GM19193 (cell line): Measurements from ENCODE around the gene EVI5.

ENCODE experiments used
- POLR2A ChIP-seq: IDR thresholded peaks from 4 replicates; pipeline ENCODE4 v1.6.1; 2011; ENCODE audit not compliant: insufficient read depth, insufficient read length; ENCODE audit errors: extremely low read depth

EVI5 gene

DNA sequence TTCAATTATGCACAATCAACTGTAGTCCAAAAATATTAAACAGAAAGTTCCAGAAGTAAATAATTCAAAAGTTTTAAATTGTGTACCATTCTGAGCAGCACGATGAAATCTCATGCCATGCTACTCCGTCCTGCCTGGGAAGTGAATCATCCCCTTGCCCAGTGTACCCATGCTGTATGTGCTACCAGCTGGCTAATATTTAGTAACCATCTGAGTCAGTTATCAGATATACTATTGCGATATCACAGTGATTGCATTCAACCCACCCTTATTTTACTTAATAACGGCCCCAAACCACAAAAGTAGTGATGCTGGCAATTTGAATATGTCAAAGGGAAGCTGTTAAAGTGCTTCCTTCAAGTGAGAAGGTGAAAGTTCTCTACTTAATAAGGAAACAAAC is 56.2 kb downstream of the EVI5 start:
- no peak for TF ChIP-seq POLR2A

DNA sequence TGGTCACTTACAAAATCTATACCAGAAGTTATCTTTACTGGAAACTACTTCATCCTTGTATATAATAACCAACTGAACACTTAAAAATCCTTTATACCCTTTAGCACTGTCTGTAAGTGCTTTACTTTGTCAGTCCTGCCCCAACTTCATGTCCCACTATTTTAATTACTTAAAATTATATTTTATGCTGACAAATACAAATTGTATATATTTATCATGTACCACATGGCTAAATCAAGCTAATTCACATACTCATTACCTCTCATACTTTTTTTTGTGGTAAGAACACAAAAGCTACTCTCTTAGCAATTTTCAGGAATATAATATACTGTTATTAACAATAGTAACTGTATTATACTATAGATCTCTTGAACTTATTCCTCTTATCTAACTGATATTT is 63.0 kb downstream of the EVI5 start:
- no peak for TF ChIP-seq POLR2A

DNA sequence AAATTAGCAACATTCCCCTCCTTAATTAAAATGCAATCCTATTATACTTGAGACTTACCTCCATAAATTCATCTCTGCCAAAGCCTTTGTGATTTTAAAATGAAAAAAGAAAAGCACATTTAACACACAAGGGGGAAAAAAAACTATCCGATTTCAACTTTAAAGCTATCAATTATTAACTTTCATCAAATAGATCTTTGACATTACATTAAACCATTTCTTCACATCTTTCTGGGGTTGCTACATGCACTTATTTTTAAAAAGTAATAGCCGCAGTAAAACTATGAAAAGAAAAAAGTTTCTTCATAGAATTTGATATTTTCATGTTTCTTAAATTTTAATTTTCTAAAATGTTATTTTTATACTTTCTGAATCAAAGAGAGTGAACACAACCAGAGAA is 71.0 kb downstream of the EVI5 start:
- TF ChIP-seq POLR2A: no peak

DNA sequence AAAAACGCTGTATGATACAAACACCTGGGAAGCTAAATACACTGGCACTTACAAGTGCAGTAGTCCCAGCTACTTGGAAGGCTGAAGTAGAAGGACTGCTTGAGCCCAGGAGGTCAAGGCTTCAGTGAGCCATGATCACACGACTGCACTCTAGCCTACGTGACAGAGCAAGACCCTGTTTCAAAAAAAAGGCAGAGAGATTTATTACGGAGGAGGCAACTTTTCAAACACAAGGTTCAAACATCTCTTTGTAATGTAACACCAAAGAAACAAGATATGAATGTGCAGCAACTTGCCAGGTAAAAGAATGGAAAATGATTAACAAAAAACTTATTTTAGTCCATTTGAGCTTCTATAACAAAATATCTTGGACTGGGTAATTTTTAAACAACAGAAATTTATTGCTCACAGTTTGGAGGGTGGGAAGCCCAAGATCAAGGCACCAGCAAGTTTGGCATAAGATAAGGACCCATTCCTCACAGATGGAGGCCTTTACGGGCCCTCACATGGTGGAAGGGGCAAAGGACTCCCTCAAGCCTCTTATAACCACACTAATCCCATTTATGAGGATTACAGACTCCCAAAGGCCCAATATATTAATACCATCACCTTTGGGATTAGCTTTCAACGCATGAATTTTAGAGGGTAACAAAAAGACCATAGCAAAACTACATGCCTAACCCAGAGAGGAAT is 73.3 kb downstream of the EVI5 start:
- TF ChIP-seq POLR2A: no peak

DNA sequence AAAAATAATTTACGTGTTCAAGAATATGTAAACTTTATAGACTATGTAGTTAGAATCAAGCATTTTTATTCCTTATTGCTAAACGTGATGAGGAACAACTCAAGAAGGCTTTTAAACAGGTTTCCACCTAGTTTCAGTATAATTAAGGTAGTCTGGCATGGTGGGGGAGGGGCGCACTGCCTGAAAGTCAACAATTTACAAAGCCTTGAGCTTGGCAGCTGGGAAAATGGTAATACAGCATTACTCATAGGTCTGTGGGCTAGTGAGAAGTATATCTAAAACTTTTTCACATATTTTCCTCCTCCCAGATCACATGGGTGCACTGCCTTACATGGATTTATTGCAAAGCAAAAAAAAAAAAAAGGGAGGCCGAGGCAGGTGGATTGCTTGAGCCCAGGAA is 75.2 kb downstream of the EVI5 start:
- no peak for TF ChIP-seq POLR2A

DNA sequence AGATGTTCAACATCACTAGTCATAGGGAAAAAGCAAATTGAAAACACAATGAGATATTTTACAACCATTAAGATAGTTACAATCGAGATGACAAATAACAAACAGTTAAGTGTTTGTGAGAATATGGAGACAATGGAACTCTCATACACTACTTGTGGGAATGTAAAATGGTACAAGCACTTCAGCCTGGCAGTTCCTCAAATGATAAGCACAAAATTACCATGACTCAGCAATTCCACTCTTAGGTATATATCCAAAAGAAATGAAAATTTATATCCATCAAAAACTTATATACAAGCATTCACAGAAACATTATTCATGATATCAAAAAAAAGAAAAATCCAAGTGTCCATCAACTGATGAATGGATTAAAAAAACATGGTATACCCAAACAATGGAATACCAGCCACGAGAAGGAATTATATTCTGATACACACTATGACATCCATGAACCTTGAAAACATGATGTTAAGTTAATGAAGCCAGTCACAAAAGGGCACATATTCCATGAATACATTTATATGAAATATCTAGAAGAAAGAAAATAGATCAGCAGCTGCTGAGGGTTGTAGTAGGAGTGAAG is 76.4 kb downstream of the EVI5 start:
- TF ChIP-seq POLR2A: no peak

DNA sequence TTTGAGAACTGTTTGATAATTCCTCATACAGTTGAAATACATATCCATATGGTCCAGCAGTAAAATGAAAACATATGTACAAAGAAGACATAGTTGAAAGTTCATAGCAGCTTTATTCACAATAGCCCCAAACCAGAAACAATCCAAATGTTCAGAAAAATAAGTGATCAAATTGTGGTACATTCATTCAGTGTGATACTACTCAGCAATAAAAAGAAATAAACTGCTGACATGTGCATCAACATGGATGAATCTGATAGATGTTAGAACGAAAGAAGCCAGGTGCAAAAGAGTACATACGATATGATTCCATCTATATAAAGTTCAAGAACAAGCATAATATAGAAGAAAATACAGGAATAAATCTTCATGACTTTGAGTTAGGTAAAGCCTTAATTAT is 77.2 kb downstream of the EVI5 start:
- TF ChIP-seq POLR2A: no peak

DNA sequence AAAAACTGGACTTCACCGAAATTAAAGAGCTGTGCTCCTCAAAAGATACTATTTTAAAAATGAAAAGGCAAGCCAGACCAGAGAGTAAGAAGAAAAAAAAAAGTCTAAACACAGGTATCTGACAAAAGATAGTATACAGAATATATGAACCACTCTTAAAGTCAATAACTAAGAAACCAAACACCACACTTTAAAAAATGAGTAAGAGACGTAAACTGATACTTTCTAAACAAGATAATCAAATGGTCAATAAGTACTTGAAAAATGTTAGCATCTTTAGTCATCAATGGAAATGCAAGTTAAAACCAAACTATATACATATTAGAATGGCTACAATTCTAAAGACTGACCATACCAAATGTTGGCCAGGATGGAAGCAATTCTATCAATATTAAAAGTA is 77.6 kb downstream of the EVI5 start:
- TF ChIP-seq POLR2A: no peak

DNA sequence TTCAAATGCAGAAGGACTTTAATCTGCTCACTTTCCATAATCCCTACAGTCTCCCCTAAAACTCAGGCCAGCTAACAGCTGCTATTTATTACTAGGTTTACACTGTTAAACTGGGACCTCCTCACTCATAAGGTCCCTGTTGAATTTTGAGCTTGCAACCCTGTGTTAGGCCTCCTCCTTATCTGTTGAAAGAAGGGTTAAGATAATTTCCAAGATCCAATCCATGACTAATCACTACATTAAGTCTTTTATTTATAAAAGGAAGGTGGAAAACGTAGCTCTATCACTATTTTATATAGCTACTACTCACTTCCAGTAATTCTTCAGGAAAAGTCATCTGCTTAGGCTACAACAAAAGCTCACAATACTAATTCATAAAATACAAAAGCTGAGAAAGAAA is 79.5 kb downstream of the EVI5 start:
- no peak for TF ChIP-seq POLR2A

DNA sequence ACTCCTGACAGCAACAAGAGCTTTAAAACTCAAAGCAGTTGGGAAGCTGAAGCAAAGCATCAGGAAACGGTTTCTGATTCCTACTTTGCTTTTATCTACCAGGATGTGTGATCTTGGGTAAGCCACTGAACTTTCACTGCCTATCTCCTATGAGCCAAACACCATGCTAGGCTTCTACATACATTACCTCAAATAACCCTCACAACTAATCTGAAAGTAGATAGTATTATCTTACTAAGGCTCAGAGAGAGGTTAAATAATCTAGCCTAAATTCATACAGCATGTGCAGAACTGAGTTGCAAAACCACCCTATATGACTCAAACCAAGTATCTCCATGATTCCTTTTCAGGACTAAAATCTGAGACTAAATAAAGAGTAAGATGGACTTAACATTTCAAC is 83.8 kb downstream of the EVI5 start:
- TF ChIP-seq POLR2A: no peak

DNA sequence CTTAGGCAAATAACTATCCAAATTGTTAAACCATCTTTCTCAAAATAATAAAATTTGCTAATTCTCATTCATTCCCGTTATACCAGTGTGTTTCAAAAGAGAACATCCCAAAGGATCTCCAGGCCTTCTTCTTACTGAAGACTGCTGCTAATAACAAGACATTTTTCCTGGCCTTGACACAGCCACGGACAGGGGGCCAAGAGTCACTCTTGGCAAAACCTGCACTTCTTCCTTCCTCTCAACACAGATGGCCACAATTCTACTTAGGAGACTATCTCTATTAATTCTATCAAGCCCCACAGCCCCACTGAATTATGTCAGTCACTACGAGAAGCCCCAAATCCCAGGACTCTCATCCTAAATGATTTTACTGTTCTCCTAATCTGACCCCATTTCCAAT is 86.0 kb downstream of the EVI5 start:
- no peak for TF ChIP-seq POLR2A

DNA sequence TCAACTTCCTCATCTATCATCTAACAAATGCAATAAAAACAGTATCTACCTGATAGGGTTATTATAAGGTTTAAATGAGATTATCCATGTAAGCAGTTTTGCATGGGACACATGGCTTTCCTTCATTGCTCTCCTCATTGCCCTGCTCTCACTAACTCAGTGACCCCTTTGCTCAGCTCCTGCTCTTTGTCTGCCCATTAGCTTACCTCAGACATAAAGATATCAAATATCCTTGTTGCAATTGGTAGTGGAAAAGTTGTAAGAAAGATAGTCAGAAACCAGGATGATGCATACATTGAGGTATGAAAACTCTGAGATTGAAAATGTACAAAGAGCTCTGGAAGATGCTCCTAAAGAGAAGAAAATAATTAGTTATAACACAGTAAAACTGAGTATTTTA is 89.8 kb downstream of the EVI5 start:
- TF ChIP-seq POLR2A: no peak

DNA sequence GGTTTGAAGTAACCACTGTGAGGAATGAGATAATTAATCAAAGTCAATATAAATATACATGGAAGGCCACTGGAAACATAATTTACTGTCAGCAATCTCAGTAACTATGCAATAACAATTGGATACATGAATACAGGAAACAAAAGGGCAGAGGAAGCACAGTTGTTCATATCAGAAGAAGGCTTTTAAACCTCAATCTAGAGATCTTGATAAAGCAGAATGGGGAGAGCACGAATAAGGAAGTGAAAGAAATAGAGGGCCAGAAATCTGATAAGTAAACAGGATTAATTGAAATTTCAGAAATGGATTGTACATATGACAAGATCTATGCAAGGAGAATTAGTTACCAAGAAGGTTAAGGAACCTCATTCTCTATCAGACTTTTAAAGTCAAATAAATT is 93.0 kb downstream of the EVI5 start:
- no peak for TF ChIP-seq POLR2A

DNA sequence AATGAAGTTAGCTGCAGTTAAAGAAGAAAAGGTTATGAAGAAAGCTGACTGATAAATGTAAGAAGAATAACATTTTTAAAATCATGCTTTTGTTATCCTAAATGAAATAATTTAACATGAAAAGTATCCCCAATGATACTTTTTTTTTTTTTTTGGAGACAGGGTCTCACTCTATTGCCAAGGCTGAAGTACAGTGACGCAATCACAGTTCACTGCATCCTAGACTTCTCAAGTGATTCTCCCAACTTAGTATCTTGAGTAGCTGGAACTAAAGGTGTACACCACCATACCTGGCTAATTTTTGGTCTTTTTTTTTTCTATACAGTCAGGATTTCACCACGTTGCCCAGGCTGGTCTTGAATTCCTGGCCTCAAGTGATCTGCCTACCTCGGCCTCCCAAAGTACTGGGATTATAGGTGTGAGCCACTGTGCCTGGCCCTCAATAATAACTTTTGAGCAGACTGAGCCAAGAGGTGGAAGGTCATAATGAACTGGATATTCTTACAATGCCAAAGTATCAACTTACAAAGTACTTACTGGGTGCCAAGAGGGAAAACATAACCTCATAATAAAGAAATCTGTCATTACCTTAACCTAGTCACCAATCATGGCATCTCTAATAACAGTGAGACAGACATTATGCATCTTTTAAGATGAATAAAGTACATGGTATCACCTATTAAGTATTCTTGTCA is 94.5 kb downstream of the EVI5 start:
- no peak for TF ChIP-seq POLR2A

DNA sequence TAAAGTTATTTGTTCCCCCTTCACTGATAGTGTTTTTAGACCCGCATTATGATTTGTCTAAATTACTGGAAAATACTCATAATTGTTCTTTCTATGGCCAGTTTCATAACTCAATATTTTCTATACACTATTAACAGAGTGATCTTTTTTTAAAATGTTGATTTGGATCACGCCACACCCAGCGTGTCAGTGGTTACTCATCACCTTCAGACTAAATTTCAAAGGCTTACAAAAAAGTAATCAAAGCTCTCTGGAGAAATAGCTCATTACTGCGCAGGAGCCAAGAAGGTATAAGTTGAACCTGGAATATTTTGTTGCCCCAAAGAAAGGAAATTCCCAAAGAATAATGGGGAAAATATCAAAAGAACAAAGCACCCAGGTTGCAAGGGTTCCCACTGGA is 104.9 kb downstream of the EVI5 start:
- no peak for TF ChIP-seq POLR2A

DNA sequence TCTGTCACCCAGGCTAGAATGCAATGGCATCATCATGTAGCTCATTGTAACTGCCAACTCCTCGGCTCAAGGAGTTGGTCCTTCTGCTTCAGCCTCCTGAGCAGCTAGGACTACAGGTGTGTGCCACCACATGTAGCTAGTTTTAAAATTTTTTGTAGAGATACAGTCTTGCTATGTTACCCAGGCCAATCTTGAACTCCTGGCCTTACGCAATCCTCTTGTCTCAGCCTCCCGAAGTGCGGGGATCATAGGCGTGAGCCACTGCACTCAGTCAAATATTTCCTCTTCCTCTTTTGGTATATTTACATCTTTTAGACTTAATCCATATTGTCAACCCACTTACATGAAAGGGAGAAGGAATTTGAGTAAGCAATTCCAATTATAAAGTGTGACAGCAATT is 121.1 kb downstream of the EVI5 start:
- no peak for TF ChIP-seq POLR2A
